Endodermal cell (in vitro differentiated cells): ENCODE results near the gene STK39. TPM values are rescaled to one million over a fixed set of nuclear protein-coding genes. Genes with fewer than 3 reads are reported as not detected.
A peak's percentile ranks its signal among the peaks of the same experiment; 100 is the strongest.

Experiments used
- DNase-seq: peaks from one replicate; pipeline ENCODE4 v3.0.0-alpha.2; 2017
- H3K27ac ChIP-seq: 2 replicates; pipeline ENCODE4 v1.5.1; 2013; ENCODE audit warnings: mild to moderate bottlenecking, low read depth, low read length, moderate library complexity
- H3K27me3 ChIP-seq: 2 replicates; pipeline ENCODE4 v1.6.1; 2013; ENCODE audit warnings: mild to moderate bottlenecking, low read length, moderate library complexity; ENCODE audit not compliant: insufficient read depth, control insufficient read depth, poor library complexity, severe bottlenecking
- H3K36me3 ChIP-seq: 2 replicates; pipeline ENCODE4 v1.7.0; 2013; ENCODE audit warnings: mild to moderate bottlenecking, low read length, moderate library complexity; ENCODE audit not compliant: control insufficient read depth, insufficient read depth
- H3K4me1 ChIP-seq: one replicate; pipeline ENCODE4 v1.7.0; 2013; ENCODE audit warnings: low read length; ENCODE audit not compliant: control insufficient read depth, insufficient read depth
- H3K4me3 ChIP-seq: 2 replicates; pipeline ENCODE4 v1.5.1; 2013; ENCODE audit warnings: mild to moderate bottlenecking, low read length, moderate library complexity
- H3K9ac ChIP-seq: 2 replicates; pipeline ENCODE4 v1.6.1; 2013; ENCODE audit warnings: mild to moderate bottlenecking, low read length, moderate library complexity; ENCODE audit not compliant: poor library complexity, severe bottlenecking; ENCODE audit errors: extremely low read depth
- H3K9me3 ChIP-seq: 2 replicates; pipeline ENCODE4 v1.6.1; 2013; ENCODE audit warnings: mild to moderate bottlenecking, low read length, moderate library complexity; ENCODE audit not compliant: control insufficient read depth
- H3K27ac Mint-ChIP-seq: 2 replicates; pipeline ENCODE4 v1.8.0; 2020; ENCODE audit warnings: mixed read lengths
- H3K27me3 Mint-ChIP-seq: 2 replicates; pipeline ENCODE4 v1.8.0; 2021; ENCODE audit warnings: mild to moderate bottlenecking, mixed read lengths; ENCODE audit not compliant: insufficient read depth
- H3K36me3 Mint-ChIP-seq: 2 replicates; pipeline ENCODE4 v1.8.0; 2020; ENCODE audit warnings: low read depth, mixed read lengths
- H3K4me1 Mint-ChIP-seq: 2 replicates; pipeline ENCODE4 v1.8.0; 2020; ENCODE audit warnings: mixed read lengths
- H3K4me3 Mint-ChIP-seq: 2 replicates; pipeline ENCODE4 v1.8.0; 2020; ENCODE audit warnings: mild to moderate bottlenecking, moderate library complexity, mixed read lengths
- H3K9me3 Mint-ChIP-seq: 2 replicates; pipeline ENCODE4 v1.8.0; 2020; ENCODE audit warnings: mild to moderate bottlenecking, mixed read lengths
- WGBS, 2 experiments: methylation state at CpG; one replicate each; pipeline versions ENCODE4 v1.1.5 to v1.1.7; 2013; ENCODE audit warnings: missing lambda C conversion rate in 2 of 2, mixed read lengths in 1 of 2; ENCODE audit not compliant: insufficient coverage in 1 of 2, insufficient read length in 1 of 2; 5-methylcytosine and 5-hydroxymethylcytosine counted together
- total RNA-seq, 2 donors: library from RNA; stranded (reverse); fragmentation: NEBNext Ultra II Directional in 1 of 2; extraction: Animal tissue kit (Norgen Biotek cat#: 25700) in 1 of 2; gene quantifications; 2 replicates in 1 of 2; 3 replicates in 1 of 2; pipeline ENCODE4 v1.2.1, GENCODE V29; 2021
- TF ChIP-seq, protein P1 (sequence below): fragments of 200-600 bp; sonication (generic); conservative IDR thresholded peaks from 2 replicates; pipeline ENCODE4 v1.5.0; 2021; ENCODE audit warnings: antibody characterized with exemption, mild to moderate bottlenecking

The STK39 gene
- total RNA-seq, 2 donors from 2014 or later: 22.3 to 31.5 TPM

DNA sequence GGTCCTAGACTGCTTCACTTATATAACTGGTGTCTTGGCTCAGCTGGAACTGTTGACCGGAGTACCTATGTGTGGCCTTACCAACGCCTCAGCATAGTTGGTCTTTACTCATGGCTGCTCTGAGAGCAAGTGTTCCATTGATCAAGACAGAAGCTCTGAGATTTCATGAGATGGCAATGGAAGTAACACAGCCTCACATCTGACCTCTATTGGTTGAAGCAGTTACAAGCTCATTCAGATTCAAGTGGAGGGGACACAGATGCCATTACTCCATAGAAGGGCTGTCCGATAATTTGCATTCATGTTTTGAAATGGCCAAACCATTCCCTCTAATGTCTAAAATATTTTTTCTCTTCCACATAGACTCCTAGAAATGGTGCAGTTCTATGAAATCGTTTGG lies 46.4 kb upstream of the STK39 start:
- Histone ChIP-seq H3K9me3 (no peaks in the 10 kb centered on the region), H3K9ac (no peak overlapping the region), H3K27ac (no peak overlapping the region), H3K4me3 (no peak overlapping the region), H3K36me3 (no peaks in the 10 kb centered on the region), H3K27me3 (no peaks in the 10 kb centered on the region), H3K4me1 (no peaks in the 10 kb centered on the region)
- TF ChIP-seq, protein P1, sequence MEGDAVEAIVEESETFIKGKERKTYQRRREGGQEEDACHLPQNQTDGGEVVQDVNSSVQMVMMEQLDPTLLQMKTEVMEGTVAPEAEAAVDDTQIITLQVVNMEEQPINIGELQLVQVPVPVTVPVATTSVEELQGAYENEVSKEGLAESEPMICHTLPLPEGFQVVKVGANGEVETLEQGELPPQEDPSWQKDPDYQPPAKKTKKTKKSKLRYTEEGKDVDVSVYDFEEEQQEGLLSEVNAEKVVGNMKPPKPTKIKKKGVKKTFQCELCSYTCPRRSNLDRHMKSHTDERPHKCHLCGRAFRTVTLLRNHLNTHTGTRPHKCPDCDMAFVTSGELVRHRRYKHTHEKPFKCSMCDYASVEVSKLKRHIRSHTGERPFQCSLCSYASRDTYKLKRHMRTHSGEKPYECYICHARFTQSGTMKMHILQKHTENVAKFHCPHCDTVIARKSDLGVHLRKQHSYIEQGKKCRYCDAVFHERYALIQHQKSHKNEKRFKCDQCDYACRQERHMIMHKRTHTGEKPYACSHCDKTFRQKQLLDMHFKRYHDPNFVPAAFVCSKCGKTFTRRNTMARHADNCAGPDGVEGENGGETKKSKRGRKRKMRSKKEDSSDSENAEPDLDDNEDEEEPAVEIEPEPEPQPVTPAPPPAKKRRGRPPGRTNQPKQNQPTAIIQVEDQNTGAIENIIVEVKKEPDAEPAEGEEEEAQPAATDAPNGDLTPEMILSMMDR: peak; percentile 65
- Mint-ChIP-seq H3K27me3 (no peaks in the 10 kb centered on the region), H3K4me1 (no peaks in the 10 kb centered on the region), H3K9me3 (no peaks in the 10 kb centered on the region), H3K36me3 (no peaks in the 10 kb centered on the region), H3K4me3 (no peak overlapping the region), H3K27ac (no peak overlapping the region)
- 90% methylated on average over 3 of the region's 4 CpGs; no CpG with 5 or more reads in 1 of the 2 experiments for WGBS, 2 experiments
- no peak for DNase-seq

DNA sequence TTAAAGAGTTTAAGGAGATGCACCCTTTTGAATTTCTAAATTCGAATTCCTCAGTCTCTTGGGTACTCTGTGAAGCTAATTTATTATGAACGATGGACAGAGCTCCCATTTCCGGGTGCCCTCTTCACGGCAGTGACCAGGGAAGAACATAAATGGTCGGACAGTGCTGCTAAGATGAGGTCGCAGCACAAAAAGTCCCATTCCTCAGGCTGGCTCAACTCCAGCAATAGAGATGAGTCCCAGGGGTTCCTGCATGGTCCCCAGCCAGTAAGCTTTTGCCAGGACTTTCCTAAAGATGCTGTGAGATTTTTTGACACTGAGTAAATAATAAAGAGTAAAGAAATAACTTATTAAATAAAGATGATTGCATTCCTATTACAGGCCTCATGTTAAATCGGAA lies 43.0 kb upstream of the STK39 start:
- Histone ChIP-seq H3K27ac (no peak overlapping the region), H3K4me3 (no peak overlapping the region), H3K9ac (no peak overlapping the region), H3K4me1 (no peaks in the 10 kb centered on the region), H3K27me3 (no peaks in the 10 kb centered on the region), H3K9me3 (no peaks in the 10 kb centered on the region), H3K36me3 (no peaks in the 10 kb centered on the region)
- H3K4me3 Mint-ChIP-seq: no peak overlapping the region
- TF ChIP-seq, protein P1: no peak
- WGBS, 2 experiments: 87 to 93% methylated on average over 3 to 7 of the region's 7 CpGs
- H3K4me1 Mint-ChIP-seq: no peaks in the 10 kb centered on the region
- no peak for DNase-seq
- H3K27ac Mint-ChIP-seq: no peak overlapping the region
- no peaks in the 10 kb centered on the region for H3K27me3 Mint-ChIP-seq
- no peaks in the 10 kb centered on the region for H3K9me3 Mint-ChIP-seq
- H3K36me3 Mint-ChIP-seq: no peaks in the 10 kb centered on the region

DNA sequence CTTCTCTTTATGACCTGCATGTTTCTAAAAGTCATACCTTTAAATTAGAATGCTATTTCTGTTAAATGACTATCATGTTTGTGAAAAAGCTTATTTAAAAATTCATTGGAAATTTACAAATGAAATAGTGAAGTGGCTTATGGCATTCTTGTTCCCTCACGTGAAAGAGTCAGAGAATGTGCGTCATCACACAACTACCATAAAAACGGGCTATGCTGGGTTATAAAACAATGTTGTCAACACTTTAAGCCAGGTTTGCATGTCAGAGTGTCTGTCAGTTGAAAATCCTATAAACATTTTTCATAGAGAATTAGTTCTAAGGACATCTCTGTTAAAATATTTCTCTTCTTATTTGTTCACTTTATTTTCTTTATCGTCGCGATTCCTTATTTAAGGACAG lies 42.5 kb upstream of the STK39 start:
- TF ChIP-seq, protein P1: no peak
- Mint-ChIP-seq H3K27me3 (no peaks in the 10 kb centered on the region), H3K27ac (no peak overlapping the region), H3K4me1 (no peaks in the 10 kb centered on the region), H3K36me3 (no peaks in the 10 kb centered on the region), H3K9me3 (no peaks in the 10 kb centered on the region), H3K4me3 (no peak overlapping the region)
- DNase-seq: no peak
- H3K27ac ChIP-seq: no peak overlapping the region
- H3K9me3 ChIP-seq: no peaks in the 10 kb centered on the region
- H3K9ac ChIP-seq: no peak overlapping the region
- no peak overlapping the region for H3K4me3 ChIP-seq
- WGBS, 2 experiments: 90 to 95% methylated on average over 6 of the region's 6 CpGs
- no peaks in the 10 kb centered on the region for H3K27me3 ChIP-seq
- no peaks in the 10 kb centered on the region for H3K36me3 ChIP-seq
- H3K4me1 ChIP-seq: no peaks in the 10 kb centered on the region
